CD4-positive, alpha-beta T cell treated with Interferon gamma for 1 hour (primary cell): ENCODE measurements around the gene HNRNPF.
A peak's percentile ranks its signal among the peaks of the same experiment; 100 is the strongest.
"Not testable (repeated sequence)": the region's sequence is repeated elsewhere in the genome, so short reads cannot be mapped to it uniquely, and the experiment has no call there.

Experiments used
- DNase-seq: peaks from one replicate; pipeline ENCODE4 v3.0.0-alpha.2; 2020

Gene HNRNPF, protein sequence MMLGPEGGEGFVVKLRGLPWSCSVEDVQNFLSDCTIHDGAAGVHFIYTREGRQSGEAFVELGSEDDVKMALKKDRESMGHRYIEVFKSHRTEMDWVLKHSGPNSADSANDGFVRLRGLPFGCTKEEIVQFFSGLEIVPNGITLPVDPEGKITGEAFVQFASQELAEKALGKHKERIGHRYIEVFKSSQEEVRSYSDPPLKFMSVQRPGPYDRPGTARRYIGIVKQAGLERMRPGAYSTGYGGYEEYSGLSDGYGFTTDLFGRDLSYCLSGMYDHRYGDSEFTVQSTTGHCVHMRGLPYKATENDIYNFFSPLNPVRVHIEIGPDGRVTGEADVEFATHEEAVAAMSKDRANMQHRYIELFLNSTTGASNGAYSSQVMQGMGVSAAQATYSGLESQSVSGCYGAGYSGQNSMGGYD

DNA sequence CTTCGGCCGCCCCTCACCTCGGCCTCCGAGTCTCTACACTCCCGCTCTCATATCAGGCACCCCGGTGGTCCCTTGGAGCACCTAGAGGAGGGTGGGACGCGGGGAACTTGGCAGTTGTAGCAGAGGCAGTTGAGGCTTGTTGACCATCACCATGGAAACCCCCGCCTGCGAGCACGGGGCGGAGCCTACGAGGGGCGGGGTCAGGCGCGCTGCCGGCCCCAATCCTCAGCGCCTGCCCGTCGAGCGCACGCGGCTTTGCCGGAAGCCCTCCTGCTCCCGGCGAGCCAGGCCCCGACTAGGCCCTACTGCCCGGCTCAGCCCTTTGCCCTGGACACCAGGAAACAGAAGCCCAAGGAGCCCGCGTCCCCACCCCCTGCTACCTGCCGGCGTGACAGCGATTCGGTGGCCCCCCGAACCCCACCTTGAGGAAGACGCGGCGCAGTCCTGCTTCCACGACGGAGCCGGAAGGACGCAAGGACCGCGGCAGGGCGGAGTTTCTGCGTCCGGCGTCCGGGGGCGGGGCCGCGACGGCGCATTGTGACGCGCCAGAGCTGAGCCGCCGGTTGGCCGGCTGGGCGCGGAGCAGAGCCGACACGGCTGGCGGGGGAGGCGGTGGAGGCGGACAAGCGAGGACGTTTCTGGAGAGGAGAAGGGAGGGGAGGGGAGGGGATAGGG lies at the start of gene HNRNPF:
Gene HNRNPF (minus strand): TSS at position 477 of the 675 bp plus-strand sequence. CDS start 21,302 bp downstream, outside the sequence.
- peak; percentile 96 for DNase-seq

DNA sequence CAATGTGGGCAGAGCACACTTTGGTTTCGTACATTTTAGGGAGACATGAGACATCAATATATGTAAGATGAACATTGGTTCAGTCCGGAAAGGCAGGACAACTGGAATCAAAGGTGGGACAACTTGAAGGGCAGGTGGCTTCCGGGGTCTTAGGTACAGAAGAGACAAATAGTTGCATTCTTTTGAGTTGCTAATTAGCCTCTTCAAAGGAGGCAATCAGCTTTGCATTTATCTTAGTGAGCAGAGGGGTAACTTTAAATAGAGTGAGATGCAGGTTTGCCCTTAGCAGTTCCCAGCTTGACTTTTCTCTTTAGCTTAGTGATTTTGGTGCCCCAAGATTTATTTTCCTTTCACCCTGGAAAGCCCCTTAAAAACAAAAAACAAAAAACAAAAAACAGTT lies 49.2 kb upstream of the HNRNPF start:
- DNase-seq, result no peak

DNA sequence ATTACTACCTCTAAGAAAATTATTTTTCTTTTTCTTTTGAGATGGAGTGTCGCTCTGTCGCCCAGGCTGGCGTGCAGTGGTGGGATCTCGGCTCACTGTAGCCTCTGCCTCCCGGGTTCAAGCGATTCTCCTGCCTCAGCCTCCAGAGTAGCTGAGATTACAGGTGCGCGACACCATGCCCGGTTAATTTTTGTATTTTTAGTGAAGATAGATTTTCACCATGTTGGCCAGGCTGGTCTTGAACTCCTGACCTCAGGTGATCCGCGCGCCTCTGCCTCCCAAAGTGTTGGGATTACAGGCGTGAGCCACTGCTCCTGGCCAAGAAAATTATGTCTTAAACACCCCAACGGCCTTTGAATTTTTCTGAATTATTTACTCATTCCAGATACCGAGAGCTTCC lies 47.6 kb upstream of the HNRNPF start:
- DNase-seq, result not testable (repeated sequence)

DNA sequence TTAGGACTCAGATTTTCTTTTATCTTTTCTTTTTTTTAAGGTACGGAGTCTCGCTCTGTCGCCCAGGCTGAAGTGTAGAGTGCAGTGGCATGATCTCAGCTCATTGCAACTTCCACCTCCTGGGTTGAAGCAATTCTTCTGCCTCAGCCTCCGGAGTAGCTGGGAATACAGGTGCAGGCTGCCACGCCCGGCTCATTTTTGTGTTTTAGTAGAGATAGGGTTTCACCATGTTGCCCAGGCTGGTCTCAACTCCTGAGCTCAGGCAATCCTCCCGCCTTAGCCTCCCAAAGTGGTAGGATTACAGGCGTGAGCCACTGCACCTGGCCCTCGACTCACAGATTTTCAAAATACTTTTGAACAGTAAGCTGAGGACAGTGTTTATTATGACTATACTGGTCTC lies 45.0 kb upstream of the HNRNPF start:
- not testable (repeated sequence) for DNase-seq

DNA sequence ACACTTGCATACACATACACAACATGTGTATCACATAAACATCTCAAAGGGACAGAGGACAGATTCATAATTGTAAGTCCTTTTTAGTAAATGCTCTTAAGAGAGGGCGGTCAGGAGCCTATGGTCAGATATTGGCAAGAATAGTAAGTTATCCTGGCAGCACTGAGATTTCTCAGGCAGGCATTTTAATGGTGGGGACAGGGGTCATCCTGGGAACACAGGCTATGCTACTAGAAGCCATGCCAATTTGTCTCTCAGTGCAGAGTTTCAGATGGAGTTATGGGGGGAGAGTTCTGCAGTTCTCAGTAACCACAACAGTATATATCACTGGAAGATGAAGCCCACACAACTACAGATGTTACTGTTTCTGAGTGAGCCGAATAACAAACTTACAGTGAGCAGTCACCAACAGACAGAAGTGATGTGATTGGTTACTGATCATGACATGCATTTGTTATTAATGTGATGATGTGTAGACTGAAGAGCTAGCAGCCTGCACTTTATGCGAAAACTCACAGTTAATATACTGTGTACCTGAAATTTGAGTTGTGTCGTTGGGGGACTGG lies 44.4 kb upstream of the HNRNPF start:
- DNase-seq, result no peak

DNA sequence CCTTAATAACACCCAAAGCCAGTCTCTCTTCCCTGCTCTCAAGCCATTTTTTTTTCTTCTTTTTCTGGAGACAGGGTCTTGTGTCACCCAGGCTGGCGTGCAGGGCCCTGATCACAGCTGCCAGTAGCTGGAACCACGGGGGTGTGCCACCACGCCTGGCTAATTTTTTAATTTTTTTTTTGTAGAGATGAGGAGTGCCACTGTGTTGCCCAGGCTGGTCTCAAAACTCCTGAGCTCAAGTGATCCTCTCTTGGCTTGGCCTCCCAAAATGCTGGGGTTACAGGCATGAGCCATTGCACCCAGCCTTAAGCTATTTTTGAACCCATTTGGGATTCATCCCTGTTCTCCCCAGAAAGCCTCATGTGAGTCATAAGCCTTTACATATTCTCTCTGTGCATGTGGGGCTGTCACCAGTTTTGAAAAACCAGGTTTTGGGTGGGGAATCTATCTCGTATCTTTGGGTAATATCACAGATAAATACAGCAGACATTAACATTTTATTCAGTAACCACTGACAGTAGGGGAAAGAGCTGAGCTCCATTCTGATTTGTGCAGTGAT lies 43.4 kb upstream of the HNRNPF start:
- no peak for DNase-seq

DNA sequence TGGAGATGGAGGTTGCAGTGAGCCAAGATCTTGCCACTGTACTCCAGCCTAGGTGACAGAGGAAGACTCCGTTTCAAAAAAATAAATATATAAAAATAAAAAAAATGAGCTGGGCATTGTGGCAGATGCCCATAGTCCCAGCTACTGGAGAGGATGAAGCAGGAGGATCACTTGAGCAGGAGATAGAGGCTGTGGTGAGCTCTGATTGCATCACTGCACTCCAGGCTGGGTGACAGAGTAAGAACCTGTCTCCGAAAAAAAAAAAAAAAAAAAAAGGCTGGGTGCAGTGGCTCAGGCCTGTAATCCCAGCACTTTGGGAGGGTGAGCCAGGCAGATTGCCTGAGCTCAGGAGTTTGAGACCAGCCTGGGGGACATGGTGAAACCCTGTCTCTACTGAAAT lies 39.8 kb upstream of the HNRNPF start:
- no peak for DNase-seq

DNA sequence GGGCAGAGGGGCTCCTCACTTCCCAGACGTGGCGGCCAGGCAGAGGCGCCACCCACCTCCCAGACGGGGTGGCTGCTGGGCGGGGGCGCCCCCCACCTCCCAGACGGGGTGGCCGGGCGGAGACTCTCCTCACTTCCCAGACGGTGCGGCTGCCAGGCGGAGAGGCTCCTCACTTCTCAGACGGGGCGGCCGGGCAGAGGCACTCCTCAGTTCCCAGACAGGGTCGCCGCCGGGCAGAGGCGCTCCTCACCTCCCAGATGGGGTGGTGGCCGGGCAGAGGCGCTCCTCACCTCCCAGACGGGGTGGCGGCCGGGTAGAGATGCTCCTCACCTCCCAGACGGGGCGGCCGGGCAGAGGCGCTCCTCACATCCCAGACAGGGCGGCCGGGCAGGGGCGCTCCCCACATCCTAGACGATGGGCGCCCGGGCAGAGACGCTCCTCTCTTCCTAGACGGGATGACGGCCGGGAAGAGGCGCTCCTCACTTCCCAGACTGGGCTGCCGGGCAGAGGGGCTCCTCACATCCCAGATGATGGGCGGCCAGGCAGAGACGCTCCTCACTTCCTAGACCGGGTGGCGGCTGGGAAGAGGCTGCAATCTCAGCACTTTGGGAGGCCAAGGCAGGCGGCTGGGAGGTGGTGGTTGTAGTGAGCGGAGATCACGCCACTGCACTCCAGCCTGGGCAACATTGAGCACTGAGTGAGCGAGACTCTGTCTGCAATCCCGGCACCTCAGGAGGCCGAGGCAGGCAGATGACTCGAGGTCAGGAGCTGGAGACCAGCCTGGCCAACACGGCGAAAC lies 37.4 kb upstream of the HNRNPF start:
- not testable (repeated sequence) for DNase-seq

DNA sequence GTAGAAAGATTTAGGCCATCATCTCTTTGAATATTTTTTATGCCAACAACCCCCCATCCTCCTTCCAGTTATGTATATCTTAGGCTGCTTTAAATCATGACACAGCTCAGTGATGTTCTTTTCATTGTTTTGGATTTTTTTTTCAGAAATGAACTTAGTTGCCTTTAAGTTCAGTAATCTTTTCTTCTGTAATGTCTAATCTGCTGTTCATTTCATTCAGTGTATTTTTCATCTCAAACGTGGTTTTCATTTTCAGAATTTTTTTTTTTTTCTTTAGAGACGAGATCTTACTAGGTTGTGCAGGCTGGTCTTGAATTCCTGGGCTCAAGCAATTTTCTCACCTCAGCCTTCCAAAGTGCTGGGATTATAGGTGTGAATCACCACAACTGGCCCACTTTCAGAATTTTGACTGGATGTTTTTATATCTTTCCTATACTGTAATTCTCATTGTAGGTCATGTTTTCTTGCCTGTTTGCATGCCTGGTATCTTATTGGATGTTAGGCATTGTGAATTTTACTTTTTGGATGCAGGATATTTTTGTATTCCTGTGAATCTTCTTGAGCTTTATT lies 36.0 kb upstream of the HNRNPF start:
- no peak for DNase-seq

DNA sequence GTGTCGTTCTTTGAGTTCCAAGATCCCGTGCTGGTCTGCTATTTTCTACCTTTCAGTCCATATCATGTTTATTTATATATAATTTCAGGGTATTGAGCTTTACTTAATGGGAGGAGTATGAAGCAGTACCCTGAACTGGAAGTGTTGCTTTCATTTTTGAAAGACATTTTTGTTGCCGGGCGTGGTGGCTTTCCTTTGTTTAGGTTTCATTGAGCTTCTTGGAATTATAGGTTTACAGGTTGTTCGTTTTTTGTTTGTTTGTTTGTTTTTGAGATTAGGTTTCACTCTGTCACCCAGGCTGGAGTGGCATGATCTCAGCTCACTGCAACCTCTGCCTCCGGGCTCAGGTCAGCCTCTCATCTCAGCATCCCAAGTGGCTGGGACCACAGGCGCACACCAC lies 35.3 kb upstream of the HNRNPF start:
- DNase-seq, result no peak

DNA sequence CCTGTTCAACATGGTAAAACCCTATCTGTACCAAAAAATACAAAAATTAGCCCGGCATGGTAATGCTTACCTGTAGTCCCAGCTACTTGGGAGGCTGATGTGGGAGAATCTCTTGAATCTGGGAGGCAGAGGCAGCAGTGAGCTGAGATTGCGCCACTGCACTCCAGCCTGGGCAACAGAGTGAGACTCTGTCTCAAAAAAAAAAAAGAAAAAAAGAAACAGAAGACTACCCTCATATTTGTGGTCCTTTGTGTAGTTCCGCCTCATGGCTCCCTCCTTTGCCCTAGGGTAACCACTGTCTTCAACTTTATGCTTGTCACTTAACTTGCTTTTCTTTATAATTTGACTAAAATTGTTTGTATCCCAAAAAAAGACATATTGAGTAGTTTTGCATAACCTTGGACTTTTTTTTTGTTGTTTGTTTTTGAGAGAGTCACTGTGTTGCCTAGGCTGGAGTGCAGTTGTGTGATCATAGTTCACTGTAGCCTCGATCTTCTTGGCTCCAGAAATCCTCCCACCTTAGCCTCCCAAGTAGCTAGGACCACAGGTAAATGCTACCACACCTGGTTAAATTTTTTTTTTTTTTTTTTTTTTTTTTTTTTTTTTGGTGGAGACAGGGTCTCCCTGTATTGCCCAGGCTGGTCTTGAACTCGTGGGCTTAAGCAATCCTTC lies 31.6 kb upstream of the HNRNPF start:
- DNase-seq, result no peak

DNA sequence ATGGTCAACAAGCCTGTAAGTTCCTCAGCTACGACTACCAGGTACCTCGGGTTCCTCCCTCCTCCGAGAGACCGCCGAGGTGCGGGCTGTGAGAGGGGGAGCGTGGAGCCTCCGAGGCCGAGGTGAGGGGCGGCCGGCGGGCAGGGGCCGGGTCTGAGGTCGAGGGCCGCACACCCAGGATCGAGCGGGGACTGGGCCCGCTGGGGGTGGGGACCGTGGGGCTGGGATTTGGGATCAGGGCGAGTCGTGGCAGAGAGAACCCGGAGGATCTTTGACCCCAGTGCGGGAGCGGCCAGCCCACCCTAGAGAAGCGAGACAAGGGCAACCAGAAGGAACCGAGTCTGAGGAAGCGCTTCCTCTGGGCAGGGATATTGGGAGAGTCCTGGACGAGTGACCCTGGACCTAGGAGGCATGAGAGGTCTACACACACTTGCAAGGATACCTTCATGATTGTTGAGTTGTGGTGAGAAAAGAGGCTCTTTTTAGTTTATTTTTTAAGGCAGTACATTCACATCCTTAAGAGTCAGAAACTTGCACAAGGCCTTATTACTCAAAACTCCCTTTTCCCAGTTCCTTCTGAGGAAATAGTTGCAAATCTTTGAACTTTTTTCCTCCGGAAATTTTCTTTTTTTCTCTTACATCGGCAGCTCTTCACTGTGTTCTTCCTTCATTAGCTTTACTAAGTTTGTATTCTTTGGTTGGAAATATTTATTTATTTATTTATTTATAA lies 28.3 kb upstream of the HNRNPF start:
- DNase-seq, result no peak

DNA sequence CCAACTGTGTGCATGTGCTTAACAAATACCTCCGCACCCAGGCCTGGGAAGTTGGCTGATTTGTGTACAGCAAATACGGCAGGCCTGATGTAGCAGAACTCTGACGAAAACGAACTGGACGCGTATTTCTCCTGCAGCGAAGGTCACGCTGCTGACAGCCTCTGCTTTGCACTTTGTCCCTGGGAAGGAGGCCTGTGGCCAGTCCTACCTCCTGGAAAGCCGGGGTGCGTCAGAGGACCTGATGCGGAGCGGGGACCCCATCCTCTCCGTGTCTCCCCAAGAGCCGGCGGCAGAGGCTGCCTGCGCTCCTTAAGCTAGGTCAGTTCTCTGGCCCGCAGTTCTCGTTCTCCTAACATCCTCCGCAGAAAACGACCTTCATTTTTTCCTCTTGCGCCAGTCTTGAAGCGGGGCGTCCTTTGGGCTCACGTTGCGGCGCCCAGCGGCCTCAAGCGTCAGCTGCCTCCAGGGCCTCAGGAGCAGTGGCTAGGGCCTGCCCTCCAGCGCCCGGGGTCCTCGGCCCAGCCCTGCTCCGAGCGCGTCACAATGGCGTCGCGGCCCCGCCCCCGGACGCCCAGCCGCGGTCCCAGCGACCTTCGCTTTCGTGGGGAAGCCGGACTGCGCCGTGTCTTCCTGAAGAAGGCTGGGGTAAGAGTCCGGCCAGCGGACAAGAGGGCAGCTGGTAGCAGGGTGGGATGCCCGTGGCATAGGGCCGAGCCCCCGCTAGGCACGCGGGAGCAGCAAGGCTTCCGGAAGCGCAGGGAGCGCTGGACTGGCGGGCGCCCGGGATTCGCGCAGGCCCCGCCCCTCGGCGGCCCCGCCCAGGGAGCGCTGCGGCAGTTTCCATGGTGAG lies 27.5 kb upstream of the HNRNPF start, which contains the start of gene ZNF487:
Gene ZNF487 (plus strand): TSS at position 821 of the 850 bp plus-strand sequence. CDS start 38,703 bp downstream, outside the sequence.
- DNase-seq, result peak; percentile 93

DNA sequence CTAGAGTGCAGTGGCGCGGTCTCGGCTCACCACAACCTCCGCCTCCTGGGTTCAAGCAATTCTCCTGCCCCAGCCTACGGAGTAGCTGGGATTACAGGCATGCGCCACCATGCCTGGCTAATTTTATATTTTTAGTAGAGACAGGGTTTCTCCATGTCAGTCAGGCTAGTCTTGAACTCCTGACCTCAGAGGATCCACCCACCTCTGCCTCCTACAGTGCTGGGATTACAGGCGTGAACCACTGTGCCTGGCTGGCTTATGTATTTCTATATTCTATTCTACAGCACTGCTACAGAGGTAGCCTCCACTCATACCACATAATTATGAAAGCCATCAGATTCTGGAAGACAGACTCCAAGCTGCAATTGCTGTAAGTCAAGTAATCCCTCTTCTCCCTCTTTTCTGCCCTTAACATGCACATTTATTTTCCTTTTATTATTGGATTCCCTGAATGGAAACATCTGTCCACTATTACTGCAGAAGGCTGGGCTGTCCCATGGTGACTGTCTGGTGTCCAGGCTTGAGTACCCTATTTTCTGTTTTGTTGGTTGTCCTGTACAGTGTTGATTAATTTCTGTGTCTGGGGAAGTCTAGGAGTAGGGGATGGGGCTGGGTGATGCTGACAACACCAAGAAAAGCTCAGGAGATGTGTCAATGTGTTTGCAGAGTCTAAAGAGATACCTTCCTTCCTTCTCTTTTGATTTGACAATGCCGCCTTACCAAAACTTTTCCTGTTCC lies 22.1 kb upstream of the HNRNPF start:
- DNase-seq, result no peak

DNA sequence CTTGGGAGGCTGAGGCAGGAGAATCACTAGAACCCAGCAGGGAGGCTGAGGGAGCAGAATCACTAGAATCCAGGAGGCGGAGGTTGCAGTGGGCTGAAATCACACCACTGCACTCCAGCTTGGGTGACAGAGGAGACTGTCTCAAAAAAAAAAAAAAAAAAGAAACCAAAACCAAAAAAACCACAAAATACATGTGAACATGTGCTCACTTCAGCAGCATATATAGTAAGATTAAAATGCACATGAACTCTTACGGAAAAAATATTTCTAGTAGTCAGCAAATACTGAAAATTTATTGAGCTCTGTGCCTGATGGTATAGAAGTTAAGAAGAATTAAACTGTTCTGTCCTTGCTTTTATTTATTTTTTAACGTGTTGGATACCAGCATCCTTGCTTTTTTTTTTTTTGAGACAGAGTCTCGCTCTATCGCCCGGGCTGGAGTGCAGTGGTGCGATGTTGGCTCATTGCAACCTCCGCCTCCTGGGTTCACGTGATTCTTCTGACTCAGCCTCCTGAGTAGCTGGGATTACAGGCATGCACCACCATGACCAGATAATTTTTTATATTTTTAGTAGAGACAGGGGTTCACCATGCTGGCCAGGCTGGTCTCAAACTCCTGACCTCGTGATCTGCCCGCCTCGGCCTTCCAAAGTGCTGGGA lies 18.3 kb upstream of the HNRNPF start:
- DNase-seq, result no peak

DNA sequence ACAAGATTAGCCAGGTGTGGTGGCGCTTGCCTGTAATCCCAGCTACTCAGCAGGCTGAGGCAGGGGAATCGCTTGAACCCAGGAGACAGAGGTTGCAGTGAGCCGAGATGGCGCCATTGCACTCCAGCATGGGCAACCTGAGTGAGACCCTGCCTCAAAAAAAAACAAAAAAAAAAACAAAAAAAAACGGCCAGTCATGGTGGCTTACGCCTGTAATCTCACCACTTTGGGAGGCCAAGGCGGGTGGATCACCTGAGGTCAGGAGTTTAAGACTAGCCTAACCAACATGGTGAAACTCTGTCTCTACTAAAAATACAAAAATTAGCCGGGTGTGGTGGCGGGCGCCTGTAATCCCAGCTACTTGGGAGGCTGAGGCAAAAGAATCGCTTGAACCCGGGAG lies 17.5 kb upstream of the HNRNPF start:
- DNase-seq, result not testable (repeated sequence)

DNA sequence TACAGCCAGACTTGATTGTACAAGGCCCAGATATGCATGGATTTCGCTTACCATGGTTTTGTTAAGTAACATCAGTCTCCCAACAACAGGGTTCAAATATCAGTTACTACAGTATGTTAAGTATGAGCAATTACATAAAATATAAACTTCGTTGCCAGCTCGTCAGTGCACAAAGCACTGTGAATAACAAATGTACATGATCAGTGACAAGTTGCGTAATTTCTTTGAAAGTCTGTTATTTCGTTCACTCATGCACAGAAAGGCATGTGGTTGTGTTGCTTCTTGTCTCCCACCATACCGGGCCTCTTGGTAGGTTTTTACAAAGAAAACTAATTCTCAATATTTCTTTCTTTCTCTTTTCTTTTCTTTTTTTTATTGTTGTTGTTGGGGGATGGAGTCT lies 15.4 kb upstream of the HNRNPF start:
- DNase-seq, result no peak

DNA sequence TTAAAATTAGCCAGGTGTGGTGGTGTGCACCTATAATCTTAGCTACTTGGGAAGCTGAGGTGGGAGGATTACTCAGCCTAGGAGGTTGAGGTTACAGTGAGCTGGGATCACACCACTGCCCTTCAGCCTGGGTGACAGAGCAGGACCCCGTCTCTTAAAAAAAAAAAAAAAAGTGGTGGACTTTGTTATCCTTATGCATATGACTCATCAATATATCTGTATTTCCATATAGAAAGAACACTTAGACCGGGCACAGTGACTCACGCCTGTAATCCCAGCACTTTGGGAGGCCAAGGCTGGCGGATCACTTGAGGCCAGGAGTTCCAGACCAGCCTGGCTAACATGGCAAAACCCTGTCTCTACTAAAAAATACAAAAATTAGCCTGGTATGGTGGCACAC lies 13.0 kb upstream of the HNRNPF start:
- not testable (repeated sequence) for DNase-seq

DNA sequence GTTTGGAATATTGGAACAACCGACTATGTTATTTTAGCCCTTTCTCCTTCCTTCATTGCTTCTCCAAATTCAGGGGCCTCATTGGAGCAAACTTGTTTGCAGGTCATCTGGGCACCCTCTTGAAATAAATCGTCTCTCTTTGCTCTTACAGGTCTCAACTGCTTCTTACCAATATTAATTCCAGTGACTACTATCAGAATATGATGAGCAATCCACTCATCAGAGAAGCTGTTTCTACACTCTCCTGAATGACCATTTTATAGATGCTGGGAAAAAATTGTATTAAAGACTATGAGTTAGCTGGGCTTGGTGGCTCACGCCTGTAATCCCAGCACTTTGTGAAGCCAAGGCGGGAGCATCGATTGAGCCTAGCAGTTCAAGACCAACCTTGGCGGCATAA lies 12.5 kb upstream of the HNRNPF start:
- DNase-seq, result no peak
